Stimulated activated CD8-positive, alpha-beta memory T cell treated with anti-CD3 and anti-CD28 coated beads, Interleukin-12 subunit alpha, Interleukin-12 subunit beta, amount 100 ng/mL, for 1 hour (primary cell): ENCODE measurements around the gene MUC5AC.
"Not testable (repeated sequence)": the region's sequence is repeated elsewhere in the genome, so short reads cannot be mapped to it uniquely, and the experiment has no call there.

Experiments used
- DNase-seq: peaks from one replicate; pipeline ENCODE4 v3.0.0-alpha.2; 2020; ENCODE audit warnings: low read depth

MUC5AC gene

DNA sequence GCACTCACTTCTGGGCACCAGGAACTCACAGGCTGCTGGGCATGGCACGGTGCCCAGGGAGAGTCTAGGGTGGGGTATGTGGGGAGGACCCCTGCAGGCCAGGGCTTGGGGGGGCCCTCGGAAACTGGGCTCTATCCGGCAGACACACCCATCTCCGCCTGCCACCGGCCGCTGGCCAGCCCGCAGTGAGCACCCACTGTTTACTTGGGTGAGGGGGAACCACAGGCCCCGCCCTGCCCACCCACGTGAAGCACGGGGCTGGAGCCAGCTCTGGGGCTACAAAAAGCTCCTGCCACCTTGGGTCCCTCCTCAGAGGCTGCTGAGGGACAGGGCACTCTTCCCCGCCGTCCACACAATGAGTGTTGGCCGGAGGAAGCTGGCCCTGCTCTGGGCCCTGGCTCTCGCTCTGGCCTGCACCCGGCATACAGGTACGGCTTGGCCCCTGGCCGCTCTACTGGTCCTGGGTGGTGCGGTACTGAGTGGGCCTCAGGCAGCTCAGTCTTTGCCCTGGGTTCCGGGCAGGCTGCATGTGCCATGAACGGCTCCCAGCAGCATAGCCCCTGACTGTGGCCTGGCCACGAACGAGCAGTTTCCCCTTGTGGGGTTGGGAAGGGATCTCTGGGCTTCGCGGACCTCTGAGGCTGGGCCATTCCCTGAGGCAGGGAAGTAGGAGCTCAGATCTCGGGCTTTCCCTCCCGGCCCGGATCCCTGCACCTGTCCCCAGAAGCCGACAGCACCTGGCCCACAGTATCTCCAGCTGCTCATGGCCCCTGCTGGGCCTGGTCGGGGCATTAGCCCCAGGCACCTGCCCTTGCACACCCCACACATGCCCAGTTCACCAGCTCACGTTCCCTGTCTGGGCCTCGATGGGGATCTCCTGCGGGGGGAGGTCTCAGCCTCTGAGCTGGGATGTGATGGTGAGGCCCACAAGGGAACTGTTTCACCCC lies at the start of gene MUC5AC:
MUC5AC (plus strand) TSS at position 309 of the 947 bp plus-strand sequence; CDS start at position 356, 47 bp downstream.
- no peak for DNase-seq

- no peak for DNase-seq
Measured at GRCh38 chr11:1108246-1108900, 49.4 kb upstream of the MUC5AC start.

DNA sequence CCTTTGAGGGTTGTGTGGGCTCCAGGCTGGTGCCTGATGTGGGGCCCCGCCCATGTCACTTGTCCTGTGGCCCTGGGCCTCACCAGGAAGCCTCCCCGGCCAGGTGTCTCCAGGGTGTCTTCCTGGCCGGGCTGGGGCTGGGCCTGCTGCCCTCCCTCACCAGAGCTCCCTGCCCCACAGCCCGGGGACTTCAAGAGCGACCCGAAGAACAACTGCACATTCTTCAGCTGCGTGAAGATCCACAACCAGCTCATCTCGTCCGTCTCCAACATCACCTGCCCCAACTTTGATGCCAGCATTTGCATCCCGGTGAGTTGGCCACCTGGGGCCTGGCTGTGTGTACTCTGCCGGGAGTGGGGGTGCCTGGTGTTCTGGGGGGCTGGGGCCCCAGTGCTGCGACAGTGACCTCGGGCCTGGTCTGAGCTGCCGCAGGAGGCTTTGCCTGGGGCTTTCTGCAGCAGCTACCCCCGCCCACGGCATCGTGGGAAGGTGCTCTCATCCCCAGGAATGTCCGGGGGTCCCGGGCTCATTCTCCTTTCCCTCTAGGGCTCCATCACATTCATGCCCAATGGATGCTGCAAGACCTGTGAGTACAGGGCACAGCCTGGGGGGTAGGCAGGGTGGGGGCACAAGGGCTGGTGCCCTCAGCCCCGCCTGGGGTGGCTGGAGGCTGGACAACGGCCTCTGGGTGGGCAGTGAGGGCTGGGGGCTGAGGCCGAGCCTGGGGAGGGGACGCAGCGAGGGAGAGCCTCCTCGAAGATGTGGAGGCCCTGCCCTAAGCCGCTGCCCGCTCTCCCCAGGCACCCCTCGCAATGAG lies 48.4 kb upstream of the MUC5AC start:
- DNase-seq = no peak

GRCh38 chr11:1109918-1110705 lies 47.6 kb upstream of the MUC5AC start:
- DNase-seq = no peak

GRCh38 chr11:1111545-1112212 lies 46.1 kb upstream of the MUC5AC start:
- no peak for DNase-seq

DNA sequence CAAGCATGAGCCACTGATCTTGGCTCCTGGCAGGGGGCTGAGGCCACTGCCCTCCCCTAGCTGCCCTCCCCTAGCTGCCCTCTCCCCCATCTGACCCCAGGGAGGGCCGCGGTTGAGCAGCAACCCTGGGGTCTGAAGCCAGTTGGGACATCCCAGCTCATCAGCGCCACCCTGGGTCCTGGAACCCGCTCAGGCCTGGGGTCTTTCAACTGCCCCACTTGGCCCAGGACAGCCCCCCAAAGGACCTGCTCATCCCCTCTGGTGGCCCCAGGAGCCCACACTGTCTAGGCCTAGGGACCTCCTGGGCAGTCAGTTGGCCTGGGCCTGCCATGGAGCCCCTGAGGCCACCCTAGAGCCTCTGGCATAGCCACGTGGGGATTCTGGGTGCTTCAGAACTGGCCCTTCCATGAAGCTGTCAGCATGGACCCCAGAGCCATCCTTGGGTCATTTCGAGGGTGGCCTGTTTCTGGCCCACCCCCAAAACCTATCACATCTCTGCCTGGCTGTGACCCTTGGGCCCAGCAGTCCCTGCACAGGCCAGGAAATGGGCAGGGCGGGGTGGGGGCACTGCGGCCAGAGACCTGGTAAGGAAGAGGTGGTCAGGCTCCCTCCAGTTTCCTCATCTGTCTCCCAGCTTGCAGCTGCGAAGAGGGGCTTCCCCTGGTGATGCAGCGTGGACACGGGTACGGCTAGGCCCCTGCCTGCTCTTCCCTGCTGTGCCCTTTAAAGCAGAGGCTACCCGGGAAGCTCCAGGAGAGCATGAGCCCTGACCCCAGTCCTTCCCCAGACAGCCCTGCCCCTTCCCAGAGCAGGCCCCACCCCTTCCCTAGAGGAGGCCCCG lies 45.2 kb upstream of the MUC5AC start:
- no peak for DNase-seq

DNA sequence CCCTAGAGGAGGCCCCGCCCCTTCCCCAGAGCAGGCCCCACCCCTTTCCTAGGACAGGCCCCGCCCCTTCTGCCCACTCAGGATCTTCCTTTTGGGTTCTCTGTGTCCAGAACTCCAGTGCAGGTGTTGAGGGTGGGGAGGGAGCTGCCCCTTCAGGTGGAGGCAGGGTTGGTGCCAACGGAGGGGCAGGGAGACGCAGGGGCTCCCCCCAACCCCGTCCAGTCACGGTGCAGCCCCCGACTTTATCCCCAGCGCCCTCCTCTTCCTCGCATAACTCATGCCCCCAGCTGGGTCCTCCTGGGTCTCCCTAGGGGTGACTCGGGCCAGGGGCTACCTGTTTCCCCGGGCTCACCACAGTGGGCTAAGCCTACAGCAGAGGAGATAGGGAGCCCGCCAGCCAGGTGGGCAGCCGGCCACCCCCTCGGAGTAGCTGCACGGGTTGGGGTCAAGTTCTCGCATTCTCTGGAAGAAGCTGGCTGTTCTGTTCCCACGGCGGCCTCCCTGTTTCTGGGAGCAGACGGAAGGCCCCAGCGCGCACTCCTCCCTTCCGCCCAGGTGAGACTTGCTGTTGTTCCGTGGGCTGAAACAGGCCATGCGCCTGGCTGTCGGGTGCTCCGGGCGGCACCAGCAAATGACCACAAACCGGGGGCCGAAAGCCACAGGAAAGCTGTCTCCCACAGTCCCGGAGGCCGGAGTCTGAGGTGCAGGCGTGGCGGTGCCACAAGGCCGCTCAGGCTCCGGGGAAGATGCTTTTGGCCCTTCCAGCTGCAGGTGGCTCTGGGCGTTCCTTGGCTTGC lies 44.1 kb upstream of the MUC5AC start:
- no peak for DNase-seq

GRCh38 chr11:1115292-1115691 lies 42.5 kb upstream of the MUC5AC start:
- not testable (repeated sequence) for DNase-seq

DNA sequence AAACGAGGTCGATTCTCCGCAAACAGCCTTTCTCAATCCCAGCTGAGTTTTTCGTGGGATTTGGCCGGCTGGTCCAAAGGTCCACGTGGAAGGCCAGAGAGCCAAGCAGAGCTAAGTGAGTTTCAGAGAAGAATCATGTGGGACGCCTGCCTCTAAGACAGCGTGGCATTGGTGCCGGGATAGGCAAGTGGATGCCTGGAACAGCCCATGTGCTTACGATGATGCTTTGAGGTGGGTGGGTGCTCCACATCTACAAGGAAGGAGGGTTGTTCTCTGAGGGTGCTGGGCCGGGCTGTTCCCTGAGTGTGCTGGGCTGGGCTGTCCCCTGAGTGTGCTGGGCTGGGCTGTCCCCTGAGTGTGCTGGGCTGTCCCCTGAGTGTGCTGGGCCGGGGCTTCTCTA lies 41.6 kb upstream of the MUC5AC start:
- no peak for DNase-seq

GRCh38 chr11:1116666-1117390 lies 40.9 kb upstream of the MUC5AC start:
- no peak for DNase-seq

GRCh38 chr11:1117992-1118391 lies 39.8 kb upstream of the MUC5AC start:
- DNase-seq = no peak

- DNase-seq = no peak
Measured at GRCh38 chr11:1118755-1119603, 38.8 kb upstream of the MUC5AC start.

GRCh38 chr11:1119604-1120146 lies 38.1 kb upstream of the MUC5AC start:
- DNase-seq = no peak

DNA sequence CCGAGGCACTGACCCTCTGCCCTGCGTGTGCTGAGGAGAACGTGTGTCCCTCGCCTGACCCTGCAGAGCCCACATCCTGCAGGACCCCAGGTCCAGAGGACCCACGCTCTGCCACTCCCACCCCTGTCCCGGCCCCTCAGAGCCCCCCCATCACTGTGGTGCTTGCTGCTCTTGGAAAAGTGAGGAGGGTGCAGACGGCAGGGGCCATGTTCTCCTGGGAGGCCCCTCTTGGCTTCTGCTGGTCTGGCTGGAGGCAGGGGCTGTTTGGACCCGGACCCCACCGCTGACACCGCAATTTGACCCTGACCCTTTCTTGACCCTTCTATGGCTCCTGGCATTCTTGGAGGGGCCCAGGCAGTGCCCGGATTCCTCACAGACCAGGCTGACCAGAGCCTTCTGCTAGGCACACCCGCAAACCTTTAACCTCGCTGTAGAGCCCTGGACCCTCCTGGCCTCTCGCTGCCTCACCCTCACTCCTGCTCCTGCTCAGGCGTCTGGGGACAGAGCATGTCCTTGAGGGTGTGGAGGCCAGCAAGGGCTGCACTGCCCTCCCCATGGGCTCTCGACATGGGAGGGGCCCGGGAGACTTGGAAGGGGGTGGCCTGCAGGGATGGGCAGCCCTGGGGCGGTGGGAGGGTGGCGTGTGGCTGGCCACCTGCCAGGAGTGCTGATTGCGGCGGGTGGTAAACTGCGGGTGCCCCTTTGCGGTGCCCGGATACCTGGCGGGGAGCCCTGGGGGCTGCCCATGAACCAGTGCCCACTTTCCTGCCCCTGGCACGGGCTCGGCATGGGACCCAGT lies 37.0 kb upstream of the MUC5AC start:
- DNase-seq = no peak

DNA sequence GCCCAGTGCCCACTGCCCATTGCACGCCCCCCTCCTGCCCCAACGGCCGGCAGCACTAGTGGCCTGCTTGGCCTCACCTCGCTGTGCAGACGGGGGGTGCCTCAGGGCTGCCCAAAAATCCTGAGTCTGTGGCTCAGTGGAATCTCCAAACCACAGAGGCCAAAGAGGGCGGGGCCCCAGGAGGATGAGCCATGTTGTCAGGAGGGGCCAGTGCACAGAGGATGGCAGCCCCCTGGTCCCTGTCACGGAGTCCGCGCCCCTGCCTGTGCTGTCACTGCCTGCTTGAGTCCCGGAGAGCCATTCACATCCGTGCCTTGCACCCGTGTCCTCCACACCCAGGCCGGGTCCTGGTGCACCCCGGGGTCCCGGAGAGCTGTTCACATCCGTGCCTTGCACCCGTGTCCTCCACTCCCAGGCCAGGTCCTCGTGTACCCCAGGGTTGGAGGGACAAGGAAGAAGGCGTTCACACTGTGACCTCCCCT lies 36.4 kb upstream of the MUC5AC start:
- DNase-seq = no peak
